CMK (cell line): Measurements from ENCODE around the gene SYNE3.
"Not testable (repeated sequence)": the region's sequence is repeated elsewhere in the genome, so short reads cannot be mapped to it uniquely, and the experiment has no call there.

Source experiments
- DNase-seq: peaks from one replicate; pipeline ENCODE4 v3.0.0-alpha.2; 2010; ENCODE audit warnings: low read depth

Gene SYNE3

DNA sequence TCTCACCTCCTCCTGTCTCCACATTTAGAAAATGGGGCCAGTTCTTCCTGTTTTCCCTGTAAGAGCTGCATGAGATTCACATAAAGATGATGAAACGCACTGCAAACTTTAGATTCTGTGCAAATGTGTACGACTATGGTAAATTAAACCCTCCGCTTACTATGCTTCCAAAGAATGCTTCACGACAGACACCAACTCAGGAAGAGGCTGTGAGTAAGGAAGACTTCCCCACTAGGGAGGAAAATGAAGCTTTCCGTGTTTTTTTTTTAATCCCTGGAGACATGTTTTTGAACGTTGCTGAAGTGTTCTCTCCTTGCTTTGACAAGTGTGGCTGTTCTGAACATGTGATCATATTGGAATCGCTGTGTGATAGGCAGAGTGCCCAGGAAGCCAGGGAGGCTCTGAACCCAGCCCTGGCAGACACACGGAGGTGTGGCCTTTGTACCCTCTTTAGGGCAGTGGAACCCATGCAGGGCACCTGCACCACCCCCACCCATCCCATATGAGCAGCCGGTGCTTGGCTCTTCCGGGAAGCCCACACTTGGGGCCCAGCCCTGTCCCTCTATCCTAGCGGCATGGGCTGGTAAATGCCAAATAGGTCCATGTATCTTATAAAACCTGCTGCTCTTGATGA, 7.5 kb upstream of the SYNE3 start:
- no peak for DNase-seq

DNA sequence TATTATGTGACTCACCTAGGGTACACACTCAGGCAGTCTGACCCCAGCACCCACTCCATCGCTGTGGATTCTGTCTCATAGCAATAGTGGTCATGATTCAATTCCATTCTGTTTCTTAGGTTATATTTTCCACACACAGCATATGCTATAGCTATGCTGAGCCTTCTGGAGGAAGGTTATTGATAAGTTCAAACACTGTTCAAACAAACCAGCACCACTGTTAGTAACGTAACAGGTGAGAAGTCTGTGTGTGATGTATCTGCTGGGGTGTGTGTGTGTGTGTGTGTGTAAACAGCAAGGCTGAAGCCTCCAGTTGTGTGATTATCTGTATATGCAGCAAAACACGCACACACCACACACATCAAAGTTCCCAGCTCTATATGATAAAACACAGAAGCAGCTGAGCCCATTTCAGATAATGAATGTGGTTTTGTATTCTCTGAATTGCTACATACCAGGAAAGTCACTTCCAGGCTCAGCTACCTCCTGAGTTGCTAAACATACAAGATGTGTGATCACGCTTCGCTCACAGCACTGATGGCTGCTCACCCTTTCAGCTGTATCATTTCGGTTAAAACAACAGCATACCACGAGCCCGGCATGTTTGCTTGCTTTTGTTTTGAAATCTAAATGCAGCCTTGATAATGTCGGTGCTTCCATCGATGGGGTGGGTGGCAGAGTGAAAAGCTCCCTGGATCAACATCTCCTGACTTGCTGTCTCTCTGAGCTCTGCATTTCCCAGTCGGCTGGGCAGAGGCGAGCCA, 6.8 kb upstream of the SYNE3 start:
- DNase-seq: no peak

DNA sequence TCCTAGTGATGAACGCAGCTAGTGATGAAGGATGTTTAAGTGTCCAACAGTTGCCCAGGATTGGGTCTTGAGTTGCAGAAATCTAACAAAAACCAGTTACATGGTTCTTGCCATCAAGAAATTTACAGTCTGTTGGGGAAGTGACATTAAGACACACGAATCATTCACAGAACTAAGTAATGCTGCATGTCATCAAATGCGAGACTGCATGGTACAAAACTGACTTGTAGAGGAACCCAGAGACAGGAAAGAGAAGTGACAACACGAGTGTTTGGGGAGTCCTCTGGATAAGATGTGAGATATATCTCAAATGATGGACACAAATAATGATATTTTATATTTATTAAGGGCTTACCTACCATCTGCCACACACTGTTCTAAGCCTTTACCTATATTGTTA, 6.1 kb upstream of the SYNE3 start:
- no peak for DNase-seq

DNA sequence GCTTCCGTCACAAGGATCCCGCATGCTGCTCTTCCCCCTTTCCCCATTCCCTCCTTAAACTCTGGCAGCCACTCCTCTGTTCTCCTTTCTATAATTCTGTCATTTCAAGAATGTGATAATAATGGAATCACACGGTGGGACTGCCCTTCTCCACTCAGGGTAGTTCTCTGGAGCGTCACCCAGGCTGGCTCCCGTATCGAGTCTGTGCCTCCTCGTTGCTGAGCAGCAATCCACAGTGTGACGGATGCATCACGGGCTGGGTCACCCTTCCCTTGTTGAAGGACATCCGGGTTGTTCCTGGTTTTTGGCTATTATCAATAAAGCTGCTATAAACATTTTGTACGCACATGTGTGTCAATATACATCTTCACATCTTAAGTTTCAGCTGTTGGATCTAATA, 5.7 kb upstream of the SYNE3 start:
- no peak for DNase-seq

DNA sequence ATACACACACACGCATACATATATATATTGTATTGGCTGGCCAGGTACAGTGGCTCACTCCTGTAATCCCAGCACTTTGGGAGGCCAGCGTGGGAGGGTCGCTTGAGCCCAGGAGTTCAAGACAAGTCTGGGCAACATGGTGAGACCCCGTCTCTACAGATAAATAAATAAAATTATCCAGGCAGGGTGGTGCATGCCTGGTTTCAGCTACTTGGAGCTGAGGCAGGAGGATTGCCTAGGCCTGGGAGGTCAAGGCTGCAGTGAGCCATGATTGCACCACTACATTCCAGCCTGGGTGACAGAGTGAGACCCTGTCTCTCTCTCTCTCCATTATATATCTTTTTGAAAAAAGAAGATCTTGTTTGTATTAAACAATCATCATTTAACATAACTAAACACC, 4.6 kb upstream of the SYNE3 start:
- no peak for DNase-seq

DNA sequence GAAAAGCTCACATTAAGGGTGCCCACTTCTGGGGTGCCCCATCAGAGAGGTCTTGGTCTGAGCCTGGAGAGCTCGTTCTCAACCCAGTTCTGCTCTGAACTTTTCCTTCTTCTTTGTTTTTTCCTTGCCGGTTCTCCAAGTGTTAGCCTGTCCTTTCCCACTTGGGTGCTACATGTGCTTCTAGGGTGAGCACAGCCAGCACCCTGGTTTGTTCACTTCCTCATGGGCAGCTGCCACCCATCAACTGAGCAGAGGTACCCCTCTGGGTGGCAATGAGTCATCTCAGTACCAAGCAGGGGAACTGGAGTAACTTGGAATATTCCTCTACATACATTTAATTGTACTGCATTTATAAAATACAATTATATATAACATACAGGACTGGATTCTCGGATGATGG, 3.9 kb upstream of the SYNE3 start:
- no peak for DNase-seq

DNA sequence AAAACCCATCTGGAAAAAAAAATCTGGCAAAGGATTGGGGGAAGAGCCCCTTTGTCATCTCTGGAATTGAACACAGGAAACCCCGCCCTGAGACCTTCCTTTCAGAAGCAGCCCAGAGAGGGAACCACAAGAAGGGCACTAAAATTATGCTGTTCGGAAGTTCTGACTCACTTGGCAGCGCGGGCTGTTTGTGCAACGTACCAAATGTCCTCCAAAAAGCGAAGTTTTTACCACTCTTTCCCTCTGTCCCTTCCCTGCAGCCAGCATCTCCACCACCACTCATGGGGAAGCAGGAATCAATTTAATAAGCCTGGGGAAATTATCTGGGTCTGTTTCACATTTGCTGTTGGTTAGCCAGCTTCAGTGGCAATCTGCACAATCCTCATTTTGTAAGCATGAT, 3.2 kb upstream of the SYNE3 start:
- DNase-seq: no peak

DNA sequence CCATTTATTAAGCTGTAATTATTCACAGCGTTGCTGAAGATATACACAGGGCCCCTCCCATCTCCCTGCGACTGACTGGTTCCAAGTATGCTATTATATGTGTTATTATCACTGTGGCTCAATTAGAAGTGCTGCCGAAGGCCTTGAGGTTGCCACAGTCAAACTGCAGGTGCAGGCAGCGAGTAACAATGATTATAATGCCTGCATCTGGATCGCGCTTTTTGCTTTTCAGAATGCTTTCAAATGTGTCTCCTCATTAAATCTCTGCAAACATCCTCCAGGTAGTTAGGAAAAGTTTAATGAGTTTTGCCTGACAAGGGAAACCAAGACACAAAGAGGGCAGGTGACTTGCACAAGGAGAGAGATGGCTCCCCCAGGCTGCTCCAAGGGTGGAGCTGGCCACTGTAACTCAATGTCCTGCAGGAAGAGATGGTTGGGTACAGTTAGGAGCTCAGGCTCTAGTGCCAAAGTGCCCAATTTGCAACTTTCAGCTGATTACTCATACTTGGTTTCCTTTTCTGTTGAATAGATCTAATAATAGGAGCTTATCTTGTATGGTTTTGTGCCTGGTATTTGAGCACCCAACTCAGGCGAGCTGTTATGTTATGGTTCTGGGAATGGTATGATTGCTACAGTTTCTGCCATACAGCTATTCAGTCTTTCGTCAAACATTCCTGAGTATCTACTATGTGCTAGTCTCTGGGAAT, 1.7 kb upstream of the SYNE3 start:
- DNase-seq: no peak

DNA sequence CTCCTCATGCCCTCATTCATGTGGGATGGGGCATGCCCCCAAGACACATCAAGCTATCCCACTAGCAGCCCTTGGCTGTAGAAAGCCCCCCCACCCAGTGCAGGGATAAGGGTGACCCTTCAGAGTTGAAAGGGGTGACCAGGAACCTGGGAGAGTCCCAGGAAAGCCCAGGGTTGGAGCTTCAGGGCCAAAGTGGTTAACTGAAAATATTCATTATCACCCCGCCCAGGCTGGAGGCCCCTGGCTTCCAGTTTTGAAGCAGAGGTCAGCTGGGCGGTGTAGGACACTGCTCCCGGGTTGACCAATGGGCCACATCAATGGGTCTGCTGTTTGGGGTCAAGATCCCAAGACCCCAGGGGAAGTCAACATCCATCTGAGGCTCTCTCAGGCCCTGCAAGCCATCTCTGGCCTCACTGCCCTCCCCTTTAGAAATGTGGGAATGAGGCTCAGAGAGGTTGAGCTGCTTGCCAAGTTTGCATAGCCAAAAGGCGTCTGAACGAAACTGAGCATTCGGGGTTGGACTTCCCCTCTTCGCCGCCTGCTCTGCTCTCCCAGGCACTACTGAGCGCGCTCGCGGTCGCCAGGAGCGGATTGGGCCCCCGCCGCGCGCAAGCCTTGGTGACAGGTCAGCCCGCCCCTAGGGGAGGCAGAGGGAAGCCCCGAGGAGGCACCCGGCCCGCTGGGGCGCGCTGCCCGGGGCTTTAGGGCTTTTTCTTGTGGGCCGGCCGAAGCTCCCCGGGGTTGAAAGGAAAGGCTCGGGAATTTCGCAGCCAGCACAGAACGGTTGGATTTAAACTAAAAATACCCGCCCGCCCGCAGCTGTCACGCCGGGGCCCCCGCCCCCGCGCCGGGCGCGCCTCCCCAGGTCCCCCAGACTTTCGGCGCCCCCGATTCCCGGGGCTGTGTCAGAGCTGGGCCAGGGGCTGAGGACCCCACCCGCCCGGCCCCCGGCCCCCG, 576 bp downstream of the SYNE3 start:
- DNase-seq: no peak

DNA sequence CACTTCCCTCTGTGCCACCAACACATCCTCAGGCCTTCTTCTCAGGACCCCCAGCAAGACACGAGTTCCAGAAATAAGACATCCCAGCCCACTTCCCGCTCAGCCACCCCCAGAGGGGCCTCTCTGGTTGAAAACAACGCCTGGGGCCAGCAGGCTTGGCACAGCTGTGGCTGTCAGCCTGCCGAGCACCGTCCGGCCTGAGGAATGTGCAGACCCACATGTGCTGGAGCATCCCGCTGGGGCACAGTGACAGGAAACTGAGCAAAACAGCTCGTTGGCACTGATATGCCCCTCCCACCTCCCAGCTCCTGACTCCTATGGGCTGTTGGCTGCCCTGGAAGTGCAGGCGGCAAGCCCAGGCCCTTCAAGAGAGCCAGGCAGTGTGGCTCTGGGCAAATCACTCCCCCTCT, 1.4 kb downstream of the SYNE3 start:
- DNase-seq: no peak

DNA sequence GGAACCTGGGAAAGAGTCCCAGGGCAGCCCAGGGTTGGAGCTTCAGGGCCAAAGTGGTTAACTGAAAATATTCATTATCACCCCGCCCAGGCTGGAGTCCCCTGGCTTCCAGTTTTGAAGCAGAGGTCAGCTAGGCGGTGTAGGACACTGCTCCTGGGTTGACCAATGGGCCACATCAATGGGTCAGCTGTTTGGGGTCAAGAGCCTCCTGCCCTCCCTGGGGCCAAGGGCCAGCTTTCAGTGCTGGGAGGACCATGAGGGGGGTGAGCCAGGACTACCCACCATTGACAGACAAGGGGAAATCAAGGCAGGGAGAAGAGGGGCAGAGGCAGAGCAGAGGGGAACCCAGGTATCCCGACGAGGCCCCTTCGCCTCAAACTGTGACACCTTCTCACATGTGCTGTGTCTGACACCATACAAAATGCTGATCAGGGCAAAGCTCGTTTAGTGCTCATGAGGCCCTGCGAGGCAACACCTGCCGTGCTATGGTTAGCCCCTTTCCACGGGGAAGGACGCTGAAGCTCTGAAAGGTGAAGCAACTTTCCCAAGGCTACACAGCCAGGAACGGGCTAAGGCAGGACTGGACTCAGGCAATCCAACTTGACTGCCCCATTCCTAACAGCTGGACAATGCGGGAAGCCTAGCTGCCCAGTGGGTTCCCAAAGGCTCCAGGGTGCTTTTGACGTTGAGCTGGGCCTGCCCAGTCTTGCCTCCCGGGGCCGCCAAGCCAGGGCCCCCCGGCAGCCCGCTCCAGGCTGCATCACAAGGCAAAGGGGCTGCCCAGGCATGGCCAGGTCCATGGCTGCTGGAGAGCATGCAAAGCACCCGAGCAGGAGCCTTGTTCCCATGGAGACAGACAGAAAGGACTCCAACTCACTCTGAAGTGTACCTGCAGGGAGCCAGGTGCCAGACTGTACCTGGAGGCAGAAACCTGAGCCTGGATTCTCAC, 2.0 kb downstream of the SYNE3 start:
- no peak for DNase-seq

DNA sequence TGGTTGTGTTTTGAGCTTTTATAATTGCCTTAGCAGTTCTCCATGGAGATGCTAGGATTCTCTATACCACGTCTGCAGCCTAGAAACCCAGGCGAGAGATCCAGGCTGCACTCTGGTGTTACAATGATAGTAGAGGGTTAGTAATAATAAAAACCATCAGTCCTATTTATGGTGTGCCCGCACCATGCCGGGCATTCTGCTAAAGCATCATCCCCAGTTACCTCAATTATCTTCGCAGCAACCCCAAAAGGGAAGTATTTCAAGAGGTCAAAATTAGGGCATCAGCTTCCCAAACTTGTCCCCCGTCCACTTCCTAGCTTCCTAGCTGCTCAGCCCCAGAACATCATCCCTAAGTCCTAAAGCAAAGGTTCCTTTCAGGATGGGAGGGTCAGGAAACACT, 3.2 kb downstream of the SYNE3 start:
- no peak for DNase-seq

DNA sequence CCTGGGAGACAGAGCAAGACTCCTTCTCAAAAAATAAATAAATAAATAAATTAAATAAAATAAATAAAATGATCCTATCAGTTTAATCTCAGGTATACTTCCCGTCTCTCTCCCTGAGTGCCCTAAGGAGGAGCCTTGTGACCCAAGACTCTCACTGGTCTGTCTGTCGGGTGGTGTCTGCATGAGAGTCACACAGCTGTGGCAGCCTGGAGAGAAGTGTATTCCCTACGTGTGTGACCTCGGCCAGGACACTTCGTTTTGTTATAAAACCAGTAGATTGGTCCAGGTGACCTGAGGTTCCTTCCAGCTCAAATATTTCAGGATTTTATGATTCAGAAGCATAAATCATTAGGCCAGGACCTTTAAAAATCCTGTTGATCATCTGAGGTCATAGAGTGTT, 4.8 kb downstream of the SYNE3 start:
- no peak for DNase-seq

DNA sequence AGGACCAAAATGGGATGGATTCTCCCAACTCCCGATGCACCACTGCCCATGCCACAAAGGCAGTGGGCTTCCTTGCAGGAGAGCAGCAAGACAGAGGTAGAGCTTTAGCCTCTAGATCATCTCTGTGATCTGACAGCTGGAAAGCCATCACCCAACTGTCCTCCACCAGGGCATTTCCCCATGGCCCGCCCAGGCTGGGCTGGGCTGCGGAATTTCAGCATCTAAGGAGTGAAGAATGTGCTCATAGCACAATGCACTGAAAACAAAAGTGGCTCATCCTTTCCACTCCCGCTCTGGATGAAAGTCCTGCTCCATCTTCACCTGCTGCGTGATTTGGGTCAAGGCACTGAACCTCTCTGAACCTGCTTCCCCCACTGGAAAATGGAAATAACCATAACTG, 5.6 kb downstream of the SYNE3 start:
- no peak for DNase-seq

DNA sequence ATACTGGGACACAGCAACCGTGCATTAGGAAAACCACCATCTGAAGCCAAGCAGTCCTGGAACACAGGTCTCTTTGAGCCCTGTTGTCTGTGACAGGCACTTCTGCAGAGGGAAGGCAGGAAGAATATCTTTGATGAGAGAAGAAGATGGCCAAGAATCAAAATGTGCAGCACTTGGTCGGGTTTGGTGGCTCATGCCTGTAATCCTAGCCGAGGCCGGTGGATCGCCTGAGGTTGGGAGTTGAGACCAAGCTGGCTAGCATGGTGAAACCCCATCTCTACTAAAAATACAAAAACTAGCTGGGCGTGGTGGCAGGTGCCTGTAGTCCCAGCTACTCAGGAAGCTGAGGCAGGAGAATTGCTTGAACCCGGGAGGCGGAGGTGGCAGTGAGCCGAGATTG, 6.1 kb downstream of the SYNE3 start:
- not testable (repeated sequence) for DNase-seq

DNA sequence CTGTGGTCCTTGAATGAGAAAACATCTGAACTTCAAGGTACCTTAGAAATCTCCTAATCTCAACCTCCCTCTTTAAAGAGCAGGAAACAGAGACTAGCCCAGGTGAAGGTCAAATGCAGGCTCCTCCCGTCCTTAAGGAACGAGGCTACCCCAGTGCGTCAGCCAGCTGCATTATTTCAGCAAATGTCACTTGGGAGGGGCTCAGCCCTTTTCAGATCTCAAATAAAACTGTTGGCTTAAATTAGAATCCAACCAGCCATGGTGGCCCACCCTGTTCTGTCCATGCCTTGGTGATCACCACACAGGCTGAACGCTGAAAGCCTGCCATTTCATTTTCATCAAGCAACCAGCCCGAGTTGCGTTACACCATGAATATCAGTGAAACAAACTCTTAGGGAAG, 7.0 kb downstream of the SYNE3 start:
- DNase-seq: no peak

DNA sequence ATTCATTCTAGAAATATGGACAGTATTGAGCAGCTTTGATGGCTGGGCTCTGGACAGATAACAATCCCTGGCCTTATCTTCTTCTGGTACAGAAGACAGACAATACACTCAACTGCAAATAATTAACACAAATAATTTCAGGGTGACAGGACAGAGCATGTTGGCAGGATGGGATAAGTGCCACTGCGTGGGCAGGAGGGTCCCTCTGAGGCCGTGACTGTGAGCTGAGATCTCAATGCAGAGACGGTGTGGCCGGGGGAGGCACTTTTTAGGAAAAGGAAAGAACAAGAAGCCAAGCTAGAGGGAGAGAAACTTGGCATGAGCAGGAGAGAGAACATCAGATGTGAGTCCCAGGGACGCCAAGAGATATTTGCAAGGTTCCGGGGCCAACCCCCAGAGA, 8.1 kb downstream of the SYNE3 start:
- no peak for DNase-seq

DNA sequence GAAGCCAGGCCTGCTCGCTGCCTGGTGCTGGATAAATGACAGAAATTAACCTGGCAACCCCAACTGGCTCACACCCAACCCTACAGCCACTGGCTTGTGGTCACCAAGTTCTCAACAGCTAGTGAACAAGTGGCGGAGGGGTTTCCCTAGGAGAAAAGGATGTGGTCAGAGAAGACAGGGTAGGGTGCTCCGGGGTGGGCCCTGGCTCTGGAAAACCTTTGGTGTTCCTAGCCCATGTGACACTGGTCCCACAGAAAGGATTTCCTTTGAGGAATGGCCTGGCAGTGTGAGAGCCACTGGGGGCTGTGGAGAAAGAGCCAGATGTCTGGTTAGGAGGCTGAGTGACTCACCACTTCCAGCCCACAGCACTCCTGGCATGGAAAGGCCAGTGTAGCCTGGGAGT, 8.7 kb downstream of the SYNE3 start:
- DNase-seq: peak; percentile 49

DNA sequence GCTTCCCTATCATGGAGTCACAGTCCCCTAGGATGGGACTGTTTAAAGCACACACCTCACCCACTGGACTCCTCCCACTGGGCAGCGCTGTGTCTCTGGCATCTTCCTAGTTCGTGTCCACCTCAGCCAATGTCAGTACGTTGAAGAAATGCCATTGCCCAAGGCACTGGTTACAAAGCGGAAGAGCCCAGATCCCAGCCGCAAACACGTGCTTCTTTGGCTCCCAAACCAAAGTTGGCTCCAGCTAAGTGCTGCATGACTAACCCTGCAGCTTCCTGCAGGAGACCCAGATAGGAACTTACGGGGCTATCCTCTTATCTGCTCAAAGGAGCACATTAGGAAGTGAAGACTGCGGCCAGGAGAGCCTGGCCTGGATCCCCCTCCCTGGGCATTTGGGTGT, 9.3 kb downstream of the SYNE3 start:
- DNase-seq: peak; percentile 86

DNA sequence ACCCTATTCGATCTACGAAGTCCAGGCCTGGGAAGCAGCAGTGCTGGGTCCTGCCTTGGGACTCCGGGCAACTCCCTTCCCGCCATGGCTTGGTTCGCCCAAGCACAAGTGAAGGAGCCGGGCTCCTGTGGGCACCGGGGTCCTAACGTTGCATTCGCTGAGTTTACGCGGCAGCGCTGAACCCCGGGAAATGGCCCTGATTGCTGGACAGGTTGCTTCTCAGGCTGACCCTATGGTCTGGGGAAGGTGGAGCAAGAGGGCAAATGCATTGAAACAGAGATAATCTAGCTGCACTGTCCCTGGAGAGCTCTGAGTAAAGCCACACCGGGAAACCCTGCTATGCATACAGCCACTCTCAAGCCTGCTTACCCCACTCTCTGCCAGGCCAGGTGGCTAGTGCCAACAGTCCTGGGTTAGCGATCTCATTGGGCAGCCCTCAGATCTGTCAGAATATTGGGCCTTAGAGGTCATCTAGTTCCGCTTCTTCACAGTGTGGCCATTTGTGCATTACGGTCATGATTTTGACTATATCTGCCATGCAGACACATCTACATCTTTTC, 11.3 kb downstream of the SYNE3 start:
- DNase-seq: no peak
